ENCODE data around the gene MARCO.

MARCO gene

DNA sequence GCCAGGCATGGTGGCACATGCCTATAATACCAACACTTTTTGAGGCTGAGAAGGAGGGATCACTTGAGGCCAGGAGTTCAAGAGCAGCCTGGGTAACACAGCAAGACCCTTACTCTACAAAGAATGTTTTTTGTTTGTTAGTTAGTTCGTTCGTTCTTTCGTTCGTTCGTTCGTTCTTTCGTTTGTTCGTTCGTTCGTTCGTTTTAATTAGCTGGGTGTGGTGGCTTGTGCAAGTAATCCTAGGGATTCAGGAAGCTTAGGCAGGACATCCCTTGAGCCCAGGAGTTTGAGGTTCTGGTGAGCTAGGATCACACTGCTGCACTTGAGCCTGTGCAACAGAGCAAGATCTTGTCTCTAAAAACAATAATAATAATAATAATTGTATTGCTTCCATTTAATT is 98.7 kb downstream of the MARCO start:
- no peak for DNase-seq (ENCODE audit: low spot score)
